Astrocyte (in vitro differentiated cells and primary cell): ENCODE results near the gene WDR1. TPM values are rescaled to one million over a fixed set of nuclear protein-coding genes. Genes with fewer than 3 reads are reported as not detected.

Experiments used
- DNase-seq: peaks from one replicate; pipeline ENCODE4 v3.0.0-alpha.2; 2010; ENCODE audit warnings: low read depth
- FAIRE-seq: peaks from 2 replicates; lab custom pipeline; 2011; peaks lifted over from hg19 to GRCh38; lab: Jason Lieb, UNC
- H2AFZ ChIP-seq: 2 replicates; pipeline ENCODE4 v1.6.0; 2012; ENCODE audit warnings: low read depth, low read length, inconsistent platforms
- H3K27ac ChIP-seq: 2 replicates; pipeline ENCODE4 v1.5.1; 2011; ENCODE audit warnings: low read depth, low read length, inconsistent platforms
- H3K27me3 ChIP-seq: 2 replicates; pipeline ENCODE4 v1.6.0; 2011; ENCODE audit warnings: low read length, inconsistent platforms; ENCODE audit not compliant: insufficient read depth
- H3K36me3 ChIP-seq: 2 replicates; pipeline ENCODE4 v1.5.1; 2011; ENCODE audit warnings: low read length, inconsistent platforms; ENCODE audit not compliant: insufficient read depth
- H3K4me1 ChIP-seq: 2 replicates; pipeline ENCODE4 v1.5.1; 2011; ENCODE audit warnings: low read length, inconsistent platforms; ENCODE audit not compliant: insufficient read depth
- H3K4me2 ChIP-seq: 2 replicates; pipeline ENCODE4 v1.6.0; 2012; ENCODE audit warnings: low read length, inconsistent platforms
- H3K4me3 ChIP-seq: 2 replicates; pipeline ENCODE4 v1.5.1; 2011; ENCODE audit warnings: low read depth, mild to moderate bottlenecking, low read length, inconsistent platforms; ENCODE audit not compliant: insufficient read depth
- H3K79me2 ChIP-seq: 2 replicates; pipeline ENCODE4 v1.6.0; 2012; ENCODE audit warnings: mild to moderate bottlenecking, low read length, inconsistent platforms; ENCODE audit not compliant: insufficient read depth
- H3K9ac ChIP-seq: 2 replicates; pipeline ENCODE4 v1.6.0; 2012; ENCODE audit warnings: mild to moderate bottlenecking, low read length, inconsistent platforms
- H3K9me3 ChIP-seq: 2 replicates; pipeline ENCODE4 v1.5.1; 2012; ENCODE audit warnings: low read depth, mild to moderate bottlenecking, low read length, inconsistent platforms; ENCODE audit not compliant: insufficient read depth
- H4K20me1 ChIP-seq: 2 replicates; pipeline ENCODE4 v1.6.0; 2012; ENCODE audit warnings: low read length, inconsistent platforms; ENCODE audit not compliant: insufficient read depth
- H3K27ac Mint-ChIP-seq: one replicate; pipeline ENCODE4 v1.8.0; 2021; ENCODE audit warnings: mild to moderate bottlenecking, mixed read lengths; ENCODE audit not compliant: unreplicated experiment
- H3K27me3 Mint-ChIP-seq: one replicate; pipeline ENCODE4 v1.8.0; 2021; ENCODE audit warnings: low read depth, mixed read lengths; ENCODE audit not compliant: unreplicated experiment
- H3K36me3 Mint-ChIP-seq: one replicate; pipeline ENCODE4 v1.8.0; 2021; ENCODE audit warnings: low read depth, mixed read lengths; ENCODE audit not compliant: unreplicated experiment
- H3K4me1 Mint-ChIP-seq: one replicate; pipeline ENCODE4 v1.8.0; 2021; ENCODE audit warnings: low read depth, mixed read lengths; ENCODE audit not compliant: unreplicated experiment
- H3K4me3 Mint-ChIP-seq: one replicate; pipeline ENCODE4 v1.8.0; 2021; ENCODE audit warnings: mild to moderate bottlenecking, moderate library complexity, mixed read lengths; ENCODE audit not compliant: unreplicated experiment
- H3K9me3 Mint-ChIP-seq: one replicate; pipeline ENCODE4 v1.8.0; 2021; ENCODE audit warnings: mild to moderate bottlenecking, mixed read lengths; ENCODE audit not compliant: unreplicated experiment
- CTCF ChIP-seq: IDR thresholded peaks from 2 replicates; pipeline ENCODE4 v1.5.1; 2011; ENCODE audit warnings: low read depth, mild to moderate bottlenecking, inconsistent platforms, low read length, moderate library complexity; ENCODE audit not compliant: insufficient read depth
- EZH2 ChIP-seq: IDR thresholded peaks from 2 replicates; pipeline ENCODE4 v1.6.1; 2012; ENCODE audit warnings: mild to moderate bottlenecking, low read length, inconsistent platforms; ENCODE audit not compliant: insufficient read depth
- total RNA-seq: library from RNA; stranded (reverse); gene quantifications from 2 replicates; pipeline ENCODE4 v1.2.1, GENCODE V29; 2021

Gene WDR1
- total RNA-seq, 1 donor from 2014 or later, result 620 TPM

DNA sequence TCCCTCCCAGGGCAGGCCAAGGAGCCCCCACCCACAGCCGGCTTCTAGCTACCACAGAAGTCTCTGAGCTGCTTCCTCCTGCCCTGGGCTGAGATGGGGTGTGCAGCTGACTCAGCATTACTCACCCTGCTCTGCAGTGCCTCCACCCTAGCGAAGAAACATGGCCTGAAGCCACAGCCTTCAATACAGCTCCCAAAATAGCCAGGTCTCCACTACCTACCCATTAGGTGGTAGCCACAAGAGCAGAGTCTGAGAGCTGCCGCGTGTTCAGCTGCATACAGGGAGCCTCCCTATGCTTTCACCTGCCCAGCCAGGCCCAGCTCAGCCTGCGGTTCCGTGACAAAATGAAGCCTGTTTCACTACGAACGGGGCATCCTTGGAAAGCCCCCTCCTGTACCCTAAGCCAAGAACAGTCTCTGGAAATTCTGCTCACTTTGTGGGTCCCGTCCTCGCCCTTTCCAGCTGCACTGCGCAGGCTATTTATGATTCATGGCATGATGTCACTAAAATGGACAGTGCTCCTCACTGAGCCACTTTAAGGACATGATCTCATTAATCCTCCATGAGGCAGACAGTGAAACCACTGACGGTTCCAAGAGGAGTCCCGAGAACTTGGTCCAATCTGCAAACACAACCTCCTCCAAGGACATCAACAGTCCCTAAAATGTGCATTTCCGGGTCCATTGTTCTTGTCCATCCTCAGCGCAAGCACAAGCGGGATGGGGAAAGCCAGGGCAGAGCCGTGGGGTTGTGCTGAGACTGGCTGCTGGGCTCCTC lies 20.2 kb downstream of the WDR1 start:
- Histone ChIP-seq H3K79me2 (peaks cover 92% of the 10 kb centered on the region), H4K20me1 (peaks cover 99% of the 10 kb centered on the region), H3K4me2 (peak overlapping the region; percentile 79), H3K9ac (peak overlapping the region; percentile 82), H3K27ac (peak overlapping the region; percentile 97), H3K27me3 (no peaks in the 10 kb centered on the region), H2AFZ (no peak overlapping the region), H3K4me1 (peaks cover 85% of the 10 kb centered on the region), H3K4me3 (peak overlapping the region; percentile 31), H3K36me3 (peaks cover 49% of the 10 kb centered on the region), H3K9me3 (no peaks in the 10 kb centered on the region)
- TF ChIP-seq CTCF (no peak), EZH2 (no peak)
- DNase-seq (peak; percentile 95), FAIRE-seq (peak; percentile 96)
- peaks cover 35% of the 10 kb centered on the region for H3K36me3 Mint-ChIP-seq
- H3K27me3 Mint-ChIP-seq, result no peaks in the 10 kb centered on the region
- peaks cover 80% of the 10 kb centered on the region for H3K4me1 Mint-ChIP-seq
- no peaks in the 10 kb centered on the region for H3K9me3 Mint-ChIP-seq
- H3K4me3 Mint-ChIP-seq, result peak overlapping the region; percentile 73
- H3K27ac Mint-ChIP-seq, result peak overlapping the region; percentile 96

DNA sequence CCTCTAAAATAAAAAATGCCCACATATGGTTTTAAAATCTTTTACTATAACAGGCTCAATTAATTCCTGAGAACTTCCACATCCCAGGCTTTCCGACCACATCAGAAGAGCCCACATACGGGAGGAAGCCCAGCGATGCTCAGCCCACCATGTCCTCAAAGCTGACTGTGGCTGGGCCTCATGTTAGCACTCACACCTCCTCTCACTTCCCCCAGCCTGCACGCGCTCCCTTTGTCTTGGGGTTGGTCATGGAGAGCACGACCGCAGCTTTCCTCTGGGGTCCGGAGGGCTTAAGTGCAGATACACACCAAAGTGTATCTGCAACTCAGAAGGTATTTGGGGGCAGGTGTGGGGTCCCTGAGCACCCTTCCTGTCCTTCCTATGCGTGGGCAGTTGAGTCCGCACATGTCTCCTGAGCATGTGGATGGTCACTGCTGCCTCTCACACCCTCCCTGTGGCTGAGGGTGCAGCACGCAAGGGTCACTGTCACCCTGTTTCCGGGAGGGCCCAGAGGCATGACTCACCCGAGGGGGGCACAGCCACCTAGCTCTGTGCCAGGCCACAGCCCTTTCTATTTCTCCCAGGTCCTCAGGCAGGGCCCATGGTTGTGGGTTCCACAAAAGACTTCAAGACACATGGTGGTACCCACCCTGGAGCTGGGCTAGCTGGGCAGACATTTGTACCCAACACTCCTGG lies 21.2 kb downstream of the WDR1 start:
- H3K4me1 Mint-ChIP-seq, result peaks cover 79% of the 10 kb centered on the region
- peaks cover 92% of the 10 kb centered on the region for H3K79me2 ChIP-seq
- H3K4me1 ChIP-seq, result peaks cover 85% of the 10 kb centered on the region
- H3K27ac ChIP-seq, result peak overlapping the region; percentile 97
- peak overlapping the region; percentile 96 for H3K27ac Mint-ChIP-seq
- peak overlapping the region; percentile 79 for H3K4me2 ChIP-seq
- no peaks in the 10 kb centered on the region for H3K27me3 ChIP-seq
- peaks cover 35% of the 10 kb centered on the region for H3K36me3 Mint-ChIP-seq
- peaks cover 54% of the 10 kb centered on the region for H3K36me3 ChIP-seq
- TF ChIP-seq CTCF (no peak), EZH2 (no peak)
- no peaks in the 10 kb centered on the region for H3K9me3 Mint-ChIP-seq
- H4K20me1 ChIP-seq, result peaks cover 99% of the 10 kb centered on the region
- H3K4me3 ChIP-seq, result no peak overlapping the region
- FAIRE-seq, result no peak
- H3K4me3 Mint-ChIP-seq, result peak overlapping the region; percentile 50
- no peaks in the 10 kb centered on the region for H3K9me3 ChIP-seq
- DNase-seq, result no peak
- H3K27me3 Mint-ChIP-seq, result no peaks in the 10 kb centered on the region
- no peak overlapping the region for H2AFZ ChIP-seq
- H3K9ac ChIP-seq, result peak overlapping the region; percentile 82
